H1 (cell line): ENCODE measurements around the gene KLHL40. TPM values are rescaled to one million over a fixed set of nuclear protein-coding genes. Genes with fewer than 3 reads are reported as not detected.

ENCODE experiments used
- CTCF ChIA-PET: fragments of 300-600 bp; sonication (Branson Sonifier 250); formaldehyde crosslinking; loops from one replicate; lab custom pipeline; 2021; ENCODE audit not compliant: partially characterized antibody; lab: Charles Lee
- POLR2A ChIA-PET: fragments of 300-600 bp; sonication (Branson Sonifier 250); formaldehyde crosslinking; loops from one replicate; lab custom pipeline; 2021; ENCODE audit warnings: inconsistent platforms; ENCODE audit not compliant: partially characterized antibody; lab: Charles Lee
- DNase-seq, 2 experiments: peaks; one replicate each; pipeline versions ENCODE4 v3.0.0 to v3.0.0-alpha.2; 2010 to 2022; ENCODE audit warnings: low spot score in 2 of 2, low read depth in 1 of 2, mixed read lengths in 1 of 2
- FAIRE-seq: peaks from 2 replicates; lab custom pipeline; 2011; peaks lifted over from hg19 to GRCh38; lab: Jason Lieb, UNC
- H2AFZ ChIP-seq: 2 replicates; pipeline ENCODE4 v1.8.1; 2012; ENCODE audit warnings: low read length, inconsistent platforms
- H2AK5ac ChIP-seq: 2 replicates; pipeline ENCODE4 v1.6.1; 2013; ENCODE audit warnings: low read depth, low read length
- H2BK120ac ChIP-seq: replicated peaks from 2 replicates; pipeline ENCODE3; 2013; ENCODE audit warnings: low read depth, low read length, inconsistent platforms
- H2BK12ac ChIP-seq: 2 replicates; pipeline ENCODE4 v1.6.1; 2013; ENCODE audit warnings: low read depth, low read length
- H2BK15ac ChIP-seq: 2 replicates; pipeline ENCODE4 v1.6.1; 2013; ENCODE audit warnings: low read length
- H2BK20ac ChIP-seq: 2 replicates; pipeline ENCODE4 v1.6.1; 2013; ENCODE audit warnings: low read length
- H2BK5ac ChIP-seq: 2 replicates; pipeline ENCODE4 v1.6.1; 2013; ENCODE audit warnings: low read depth, low read length
- H3K14ac ChIP-seq: 2 replicates; pipeline ENCODE4 v1.6.1; 2013; ENCODE audit warnings: inconsistent platforms; ENCODE audit not compliant: insufficient read length
- H3K18ac ChIP-seq: 2 replicates; pipeline ENCODE4 v1.6.1; 2013; ENCODE audit warnings: low read length; ENCODE audit errors: extremely low read depth
- H3K23ac ChIP-seq: 2 replicates; pipeline ENCODE4 v1.6.1; 2013; ENCODE audit warnings: inconsistent platforms; ENCODE audit not compliant: insufficient read length
- H3K23me2 ChIP-seq: 2 replicates; pipeline ENCODE4 v1.6.1; 2013; ENCODE audit warnings: low read depth, low read length
- H3K27ac ChIP-seq: 2 replicates; pipeline ENCODE4 v1.6.1; 2011; ENCODE audit warnings: low read depth, low read length, inconsistent platforms
- H3K27me3 ChIP-seq, 4 experiments: replicated peaks in 1 of 4; 1 replicate in 1 of 4; 2 replicates in 3 of 4; pipeline versions ENCODE4 v1.6.1 to v1.8.1; 2011 to 2013; ENCODE audit warnings: low read length in 3 of 4, mild to moderate bottlenecking in 3 of 4, inconsistent platforms in 2 of 4, mixed read lengths in 2 of 4, moderate library complexity in 1 of 4; ENCODE audit not compliant: control insufficient read depth in 3 of 4, insufficient read depth in 3 of 4; ENCODE audit errors: extremely low read depth in 1 of 4
- H3K36me3 ChIP-seq, 4 experiments: 2 replicates each; pipeline versions ENCODE4 v1.6.1 to v1.8.1; 2011 to 2013; ENCODE audit warnings: mild to moderate bottlenecking in 4 of 4, low read length in 3 of 4, moderate library complexity in 2 of 4, control low read depth in 1 of 4, inconsistent platforms in 1 of 4; ENCODE audit not compliant: insufficient read depth in 4 of 4, control insufficient read depth in 2 of 4
- H3K4ac ChIP-seq: replicated peaks from 2 replicates; pipeline ENCODE3; 2013; ENCODE audit warnings: low read length, low read depth, mixed read lengths, inconsistent platforms; ENCODE audit not compliant: insufficient read length
- H3K4me1 ChIP-seq, 4 experiments: replicated peaks in 1 of 4; 1 replicate in 1 of 4; 2 replicates in 3 of 4; pipeline versions ENCODE4 v1.6.1 to v1.8.1; 2011 to 2013; ENCODE audit warnings: low read length in 3 of 4, inconsistent platforms in 2 of 4, mixed read lengths in 1 of 4; ENCODE audit not compliant: insufficient read depth in 4 of 4, control insufficient read depth in 3 of 4
- H3K4me2 ChIP-seq, 2 experiments: 2 replicates each; pipeline versions ENCODE4 v1.6.1 to v1.8.1; 2011 to 2013; ENCODE audit warnings: low read depth in 2 of 2, low read length in 2 of 2, control low read depth in 1 of 2, inconsistent platforms in 1 of 2, mild to moderate bottlenecking in 1 of 2; ENCODE audit not compliant: insufficient read depth in 1 of 2
- H3K4me3 ChIP-seq, 4 experiments: fragments of 200-600, 300-600 bp in 1 of 4; sonication (generic), shearing (Covaris generic), sonication (Bioruptor Twin) in 1 of 4; 2 replicates each; pipeline versions ENCODE4 v1.5.1 to v1.8.1; 2011 to 2016; ENCODE audit warnings: low read length in 4 of 4, low read depth in 3 of 4, control low read depth in 2 of 4, inconsistent platforms in 2 of 4, mild to moderate bottlenecking in 2 of 4, mixed read lengths in 1 of 4, moderate library complexity in 1 of 4; ENCODE audit not compliant: insufficient read depth in 2 of 4; ENCODE audit errors: extremely low read depth in 1 of 4
- H3K56ac ChIP-seq: replicated peaks from 2 replicates; pipeline ENCODE3; 2013; ENCODE audit warnings: low read depth, mild to moderate bottlenecking, mixed read lengths, low read length, inconsistent platforms; ENCODE audit not compliant: insufficient read length
- H3K79me1 ChIP-seq: 2 replicates; pipeline ENCODE4 v1.6.1; 2013; ENCODE audit warnings: low read depth, low read length, control low read depth
- H3K79me2 ChIP-seq, 2 experiments: 2 replicates each; pipeline versions ENCODE4 v1.6.1 to v1.8.1; 2012 to 2013; ENCODE audit warnings: low read length in 2 of 2, mild to moderate bottlenecking in 2 of 2, inconsistent platforms in 1 of 2; ENCODE audit not compliant: insufficient read depth in 2 of 2, control insufficient read depth in 1 of 2
- H3K9ac ChIP-seq, 4 experiments: replicated peaks in 1 of 4; 1 replicate in 1 of 4; 2 replicates in 3 of 4; pipeline versions ENCODE4 v1.6.1 to v1.8.1; 2011 to 2013; ENCODE audit warnings: low read depth in 3 of 4, low read length in 3 of 4, control low read depth in 2 of 4, mild to moderate bottlenecking in 2 of 4, moderate library complexity in 2 of 4, inconsistent platforms in 1 of 4; ENCODE audit errors: extremely low read depth in 1 of 4
- H3K9me3 ChIP-seq, 2 experiments: 2 replicates each; pipeline versions ENCODE4 v1.6.1 to v1.8.1; 2012 to 2013; ENCODE audit warnings: mild to moderate bottlenecking in 2 of 2, moderate library complexity in 2 of 2, control low read depth in 1 of 2, inconsistent platforms in 1 of 2, low read depth in 1 of 2, low read length in 1 of 2, mixed read lengths in 1 of 2; ENCODE audit not compliant: insufficient read depth in 2 of 2
- H4K20me1 ChIP-seq, 2 experiments: replicated peaks in 1 of 2; 2 replicates each; pipeline versions ENCODE3 to v1.8.1; 2011 to 2013; ENCODE audit warnings: inconsistent platforms in 2 of 2, low read length in 2 of 2, mild to moderate bottlenecking in 1 of 2; ENCODE audit not compliant: insufficient read depth in 2 of 2, control insufficient read depth in 1 of 2
- H4K5ac ChIP-seq: 2 replicates; pipeline ENCODE4 v1.6.1; 2013; ENCODE audit warnings: low read length, low read depth, mixed read lengths, inconsistent platforms; ENCODE audit not compliant: insufficient read length
- H4K8ac ChIP-seq: 2 replicates; pipeline ENCODE4 v1.8.0; 2013; ENCODE audit warnings: mild to moderate bottlenecking, moderate library complexity, low read length, inconsistent platforms; ENCODE audit not compliant: insufficient read depth; ENCODE audit errors: extremely low read depth
- H4K91ac ChIP-seq: replicated peaks from 2 replicates; pipeline ENCODE3; 2013; ENCODE audit warnings: low read length, mixed read lengths, inconsistent platforms; ENCODE audit not compliant: insufficient read length
- SP4 ChIP-seq: IDR thresholded peaks from 2 replicates; pipeline ENCODE4 v1.6.1; 2012; ENCODE audit warnings: low read length, inconsistent platforms
- WGBS, 2 experiments: shearing (Covaris generic) in 1 of 2; methylation state at CpG; one replicate each; pipeline versions ENCODE4 v1.1.6 to v1.1.7; 2013 to 2015; ENCODE audit warnings: low lambda C conversion rate in 2 of 2, mixed read lengths in 2 of 2, inconsistent platforms in 1 of 2, low coverage in 1 of 2, missing lambda C conversion rate in 1 of 2; ENCODE audit not compliant: insufficient replicate concordance in 2 of 2, insufficient coverage in 1 of 2, insufficient read length in 1 of 2; ENCODE audit errors: extremely low coverage in 1 of 2, missing lambda C conversion rate in 1 of 2; 5-methylcytosine and 5-hydroxymethylcytosine counted together
- polyA plus RNA-seq, 7 experiments: library from polyadenylated mRNA; depleted of rRNA in 3 of 7; stranded (reverse) in 5 of 7; unstranded in 2 of 7; fragments of >200 nt in 5 of 7; fragments of 200-250 nt in 2 of 7; gene quantifications; 1 replicate in 5 of 7; 2 replicates in 1 of 7; 4 replicates in 1 of 7; pipeline versions ENCODE4 v1.2.1 to v1.2.3, GENCODE V29; 2011 to 2013; ENCODE audit warnings: missing spikeins in 2 of 7, mixed read lengths in 2 of 7
- total RNA-seq: library from RNA; stranded (reverse); fragmentation: NEBNext Ultra II Directional; extraction: Animal tissue kit (Norgen Biotek cat#: 25700); gene quantifications from 2 replicates; pipeline ENCODE4 v1.2.1, GENCODE V29; 2021

Gene KLHL40
- total and polyA plus RNA-seq, 2 of the 8 experiments (the other 6 are each of a cell fraction or from before 2014, with no cell fraction given) = 0.02 TPM; not detected in 1

GRCh38 chr3:42733501-42734262 lies 48.3 kb downstream of the KLHL40 start:
- Histone ChIP-seq H3K4ac (no peak overlapping the region), H3K9ac (no peak overlapping the region), H3K4me2 (peak overlapping the region; percentile 9 to 12; a peak in 2 of 4 replicates), H2BK20ac (peak overlapping the region; percentile 100; the same call in 1 of the 2 replicates), H3K36me3 (no peaks in the 10 kb centered on the region), H4K20me1 (no peaks in the 10 kb centered on the region), H4K5ac (no peak overlapping the region), H3K23ac (no peak overlapping the region), H3K4me1 (peaks cover 0 to 33% (median 18%) of the 10 kb centered on the region in 4 experiments; a peak in 5 of 7 replicates), H3K27me3 (0 out of 7 replicates have a peak, but pooled peaks cover 0 to 3% (median 0%) of the 10 kb centered on the region in 4 experiments), H4K8ac (no peak overlapping the region), H3K27ac (no peak overlapping the region), H3K23me2 (no peaks in the 10 kb centered on the region), H3K79me2 (no peaks in the 10 kb centered on the region), H2BK5ac (peak overlapping the region; percentile 88; the same call in 1 of the 2 replicates), H3K18ac (peak overlapping the region; percentile 95), H3K4me3 (no peak overlapping the region), H4K91ac (peak overlapping the region; percentile 94), H2BK15ac (peak overlapping the region; percentile 61; the same call in 1 of the 2 replicates), H2AFZ (no peak overlapping the region), H3K9me3 (no peaks in the 10 kb centered on the region), H2BK120ac (no peak overlapping the region), H2AK5ac (0 out of 2 replicates have a peak overlapping the region, but pooled peaks have one; percentile 20), H3K56ac (no peak overlapping the region), H2BK12ac (peak overlapping the region; percentile 86; the same call in 1 of the 2 replicates), H3K14ac (no peak overlapping the region), H3K79me1 (no peaks in the 10 kb centered on the region)
- FAIRE-seq (peak; percentile 42), DNase-seq (peak in 1 of 2 experiments; percentile 49)
- CTCF ChIA-PET = interaction anchor here (0.6 to 4.6 kb wide), 12 partner anchors 8 to 155 kb away, joined by 3 to 28 read pairs (median 3); no protein-coding TSS in a partner anchor
- POLR2A ChIA-PET = interaction anchor here (1.0 to 1.3 kb wide), 4 partner anchors 12 to 82 kb away, joined by 3 to 6 read pairs (median 4); no protein-coding TSS in a partner anchor
- WGBS, 2 experiments = 59% methylated on average over 13 of the region's 13 CpGs; no CpG with 5 or more reads in 1 of the 2 experiments
- TF ChIP-seq SP4 = no peak
